Epithelial cell of proximal tubule (primary cell): ENCODE measurements around the gene OR11H7. TPM values are rescaled to one million over a fixed set of nuclear protein-coding genes. Genes with fewer than 3 reads are reported as not detected.
"Not testable (repeated sequence)": the region's sequence is repeated elsewhere in the genome, so short reads cannot be mapped to it uniquely, and the experiment has no call there.

ENCODE experiments used
- DNase-seq: peaks from one replicate; pipeline ENCODE4 v3.0.0-alpha.2; 2011; ENCODE audit warnings: low read depth
- H3K4me3 ChIP-seq: 2 replicates; pipeline ENCODE4 v1.5.1; 2011; ENCODE audit warnings: low read depth, mild to moderate bottlenecking, low read length
- total RNA-seq: library from RNA; depleted of rRNA; stranded (reverse); fragments of >200 nt; gene quantifications from 2 replicates; pipeline ENCODE4 v1.2.3, GENCODE V29; 2015
- TF ChIP-seq, protein P1 (sequence below): conservative IDR thresholded peaks from 2 replicates; pipeline ENCODE4 v1.5.1; 2012; ENCODE audit warnings: low read depth, mild to moderate bottlenecking, low read length

The OR11H7 gene
- total RNA-seq, 1 donor from 2014 or later: not detected

GRCh38 chr14:20194101-20194500, 34.7 kb upstream of the OR11H7 start:
- TF ChIP-seq, protein P1, sequence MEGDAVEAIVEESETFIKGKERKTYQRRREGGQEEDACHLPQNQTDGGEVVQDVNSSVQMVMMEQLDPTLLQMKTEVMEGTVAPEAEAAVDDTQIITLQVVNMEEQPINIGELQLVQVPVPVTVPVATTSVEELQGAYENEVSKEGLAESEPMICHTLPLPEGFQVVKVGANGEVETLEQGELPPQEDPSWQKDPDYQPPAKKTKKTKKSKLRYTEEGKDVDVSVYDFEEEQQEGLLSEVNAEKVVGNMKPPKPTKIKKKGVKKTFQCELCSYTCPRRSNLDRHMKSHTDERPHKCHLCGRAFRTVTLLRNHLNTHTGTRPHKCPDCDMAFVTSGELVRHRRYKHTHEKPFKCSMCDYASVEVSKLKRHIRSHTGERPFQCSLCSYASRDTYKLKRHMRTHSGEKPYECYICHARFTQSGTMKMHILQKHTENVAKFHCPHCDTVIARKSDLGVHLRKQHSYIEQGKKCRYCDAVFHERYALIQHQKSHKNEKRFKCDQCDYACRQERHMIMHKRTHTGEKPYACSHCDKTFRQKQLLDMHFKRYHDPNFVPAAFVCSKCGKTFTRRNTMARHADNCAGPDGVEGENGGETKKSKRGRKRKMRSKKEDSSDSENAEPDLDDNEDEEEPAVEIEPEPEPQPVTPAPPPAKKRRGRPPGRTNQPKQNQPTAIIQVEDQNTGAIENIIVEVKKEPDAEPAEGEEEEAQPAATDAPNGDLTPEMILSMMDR: no peak
- DNase-seq: no peak
- H3K4me3 ChIP-seq: no peak overlapping the region

GRCh38 chr14:20195170-20195569, 33.6 kb upstream of the OR11H7 start:
- H3K4me3 ChIP-seq, DNase-seq: not testable (repeated sequence)

DNA sequence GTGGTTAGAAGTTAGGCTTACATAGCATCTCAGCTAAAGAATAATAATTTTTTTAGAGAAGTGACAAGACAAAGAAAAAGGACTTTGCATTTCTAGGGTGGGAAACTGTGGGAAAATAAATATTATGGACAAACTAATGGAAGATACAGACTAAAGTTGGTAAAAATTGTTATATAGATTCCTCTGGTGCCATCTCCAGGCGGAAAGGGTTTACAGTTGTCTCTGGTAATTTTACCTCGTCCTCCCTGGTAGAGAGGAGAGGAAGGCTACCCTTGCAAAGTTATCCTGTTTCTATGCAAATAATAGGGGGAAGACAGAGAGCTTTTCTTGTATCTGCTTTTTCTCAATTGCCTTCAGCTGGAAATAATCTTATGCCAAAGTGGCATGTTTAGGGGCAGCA, 32.9 kb upstream of the OR11H7 start:
- no peak overlapping the region for H3K4me3 ChIP-seq
- no peak for DNase-seq
- TF ChIP-seq, protein P1: no peak

DNA sequence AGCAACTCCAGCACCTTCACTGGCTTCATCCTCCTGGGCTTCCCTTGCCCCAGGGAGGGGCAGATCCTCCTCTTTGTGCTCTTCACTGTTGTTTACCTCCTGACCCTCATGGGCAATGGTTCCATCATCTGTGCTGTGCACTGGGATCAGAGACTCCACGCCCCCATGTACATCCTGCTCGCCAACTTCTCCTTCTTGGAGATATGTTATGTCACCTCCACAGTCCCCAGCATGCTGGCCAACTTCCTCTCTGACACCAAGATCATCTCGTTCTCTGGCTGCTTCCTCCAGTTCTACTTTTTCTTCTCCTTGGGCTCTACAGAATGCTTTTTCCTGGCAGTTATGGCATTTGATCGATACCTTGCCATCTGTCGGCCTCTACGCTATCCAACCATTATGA, 31.3 kb upstream of the OR11H7 start:
- no peak for DNase-seq
- H3K4me3 ChIP-seq: no peak overlapping the region
- TF ChIP-seq, protein P1: no peak

- TF ChIP-seq, protein P1: no peak
- no peak overlapping the region for H3K4me3 ChIP-seq
- DNase-seq: no peak
Measured at GRCh38 chr14:20198991-20199390, 29.8 kb upstream of the OR11H7 start.

GRCh38 chr14:20204721-20205120, 24.1 kb upstream of the OR11H7 start:
- no peak for DNase-seq
- TF ChIP-seq, protein P1: no peak
- no peak overlapping the region for H3K4me3 ChIP-seq

DNA sequence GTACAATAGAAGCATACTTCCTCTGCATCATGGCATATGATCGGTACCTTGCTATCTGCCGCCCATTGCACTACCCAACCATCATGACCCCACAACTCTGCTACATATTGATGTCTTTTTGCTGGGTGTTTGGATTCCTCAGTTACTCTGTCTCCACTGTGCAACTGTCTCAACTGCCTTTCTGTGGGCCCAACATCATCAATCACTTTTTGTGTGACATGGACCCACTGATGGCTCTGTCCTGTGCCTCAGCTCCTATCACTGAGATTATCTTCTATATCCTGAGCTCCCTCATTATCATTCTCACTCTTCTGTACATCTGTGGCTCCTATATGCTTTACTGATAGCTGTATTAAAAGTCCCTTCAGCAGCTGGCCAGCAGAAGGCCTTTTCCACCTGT, 19.2 kb upstream of the OR11H7 start:
- TF ChIP-seq, protein P1: no peak
- no peak overlapping the region for H3K4me3 ChIP-seq
- no peak for DNase-seq

GRCh38 chr14:20212406-20212805, 16.4 kb upstream of the OR11H7 start:
- H3K4me3 ChIP-seq, DNase-seq: not testable (repeated sequence)
